GM23248 (cell line): ENCODE data around the gene MFNG. TPM values are rescaled to one million over a fixed set of nuclear protein-coding genes. Genes with fewer than 3 reads are reported as not detected.

Source experiments
- DNase-seq: peaks from one replicate; pipeline ENCODE4 v3.0.0-alpha.2; 2015
- H2AFZ ChIP-seq: fragments of 200-600 bp; sonication (generic); 2 replicates; pipeline ENCODE4 v1.6.1; 2016; ENCODE audit warnings: antibody characterized with exemption
- H3F3A ChIP-seq: fragments of 200-600 bp; sonication (generic); 2 replicates; pipeline ENCODE4 v1.6.1; 2016; ENCODE audit warnings: mild to moderate bottlenecking, antibody characterized with exemption, mixed run types; ENCODE audit not compliant: insufficient read depth
- H3K27ac ChIP-seq: fragments of 200-600 bp; sonication (generic); 2 replicates; pipeline ENCODE4 v1.5.1; 2016; ENCODE audit warnings: mild to moderate bottlenecking
- H3K27me3 ChIP-seq: fragments of 200-600 bp; sonication (generic); replicated peaks from 2 replicates; pipeline ENCODE4 v1.6.1; 2016; ENCODE audit warnings: mild to moderate bottlenecking; ENCODE audit not compliant: insufficient read depth
- H3K36me3 ChIP-seq: fragments of 200-600 bp; sonication (generic); 2 replicates; pipeline ENCODE4 v1.6.1; 2016; ENCODE audit warnings: low read depth, mild to moderate bottlenecking
- H3K4me1 ChIP-seq: fragments of 200-600 bp; sonication (generic); 2 replicates; pipeline ENCODE4 v1.6.1; 2016; ENCODE audit warnings: mild to moderate bottlenecking; ENCODE audit not compliant: insufficient read depth
- H3K4me2 ChIP-seq: fragments of 200-600 bp; sonication (generic); one replicate; pipeline ENCODE4 v1.6.1; 2016; ENCODE audit warnings: mild to moderate bottlenecking; ENCODE audit not compliant: unreplicated experiment
- H3K4me3 ChIP-seq: fragments of 200-600 bp; sonication (generic); 2 replicates; pipeline ENCODE4 v1.5.1; 2016; ENCODE audit warnings: mild to moderate bottlenecking
- H3K79me2 ChIP-seq: fragments of 200-600 bp; sonication (generic); 2 replicates; pipeline ENCODE4 v1.6.1; 2016; ENCODE audit warnings: mild to moderate bottlenecking; ENCODE audit not compliant: insufficient read depth
- H3K9ac ChIP-seq: fragments of 200-600 bp; sonication (generic); 2 replicates; pipeline ENCODE4 v1.6.1; 2016; ENCODE audit warnings: mild to moderate bottlenecking
- H3K9me2 ChIP-seq: fragments of 200-600 bp; sonication (generic); 2 replicates; pipeline ENCODE4 v1.6.1; 2016; ENCODE audit warnings: mixed run types, mild to moderate bottlenecking, moderate library complexity; ENCODE audit not compliant: insufficient read depth
- H3K9me3 ChIP-seq: fragments of 200-600 bp; sonication (generic); one replicate; pipeline ENCODE4 v1.6.1; 2017; ENCODE audit warnings: low read depth
- H4K20me1 ChIP-seq: fragments of 200-600 bp; sonication (generic); 2 replicates; pipeline ENCODE4 v1.6.0; 2016; ENCODE audit not compliant: insufficient read depth
- EZH2 ChIP-seq: fragments of 200-600 bp; sonication (generic); IDR thresholded peaks from 2 replicates; pipeline ENCODE4 v1.6.1; 2018; ENCODE audit warnings: antibody characterized with exemption, mild to moderate bottlenecking; ENCODE audit not compliant: insufficient read depth, poor library complexity, severe bottlenecking
- EZH2phosphoT487 ChIP-seq: fragments of 200-600 bp; sonication (generic); IDR thresholded peaks from 2 replicates; pipeline ENCODE4 v1.6.1; 2018; ENCODE audit warnings: antibody characterized with exemption, moderate library complexity, mild to moderate bottlenecking, low read depth; ENCODE audit not compliant: insufficient read depth
- WGBS, 2 experiments: methylation state at CpG; one replicate each; pipeline ENCODE4 v1.1.6; 2015 to 2017; ENCODE audit warnings: low lambda C conversion rate in 2 of 2, low coverage in 1 of 2; ENCODE audit errors: missing lambda C conversion rate in 2 of 2; 5-methylcytosine and 5-hydroxymethylcytosine counted together
- in situ Hi-C: fragments of 300-500 bp; cut with MboI; formaldehyde crosslinking; loops from 2 replicates; pipeline ENCODE4 v1.15.0; 2020
- polyA plus RNA-seq: library from polyadenylated mRNA; unstranded; fragments of >200 nt; fragmentation: Nextera tagmentation; extraction: Ambion mirVana; gene quantifications from 2 replicates; pipeline ENCODE4 v1.2.1, GENCODE V29; 2016
- total RNA-seq: library from RNA; depleted of rRNA; stranded (reverse); fragments of >200 nt; shearing (Covaris generic); gene quantifications from 2 replicates; pipeline ENCODE4 v1.2.3, GENCODE V29; 2014

The MFNG gene
- total and polyA plus RNA-seq, 2 experiments from 2014 or later = not detected

DNA sequence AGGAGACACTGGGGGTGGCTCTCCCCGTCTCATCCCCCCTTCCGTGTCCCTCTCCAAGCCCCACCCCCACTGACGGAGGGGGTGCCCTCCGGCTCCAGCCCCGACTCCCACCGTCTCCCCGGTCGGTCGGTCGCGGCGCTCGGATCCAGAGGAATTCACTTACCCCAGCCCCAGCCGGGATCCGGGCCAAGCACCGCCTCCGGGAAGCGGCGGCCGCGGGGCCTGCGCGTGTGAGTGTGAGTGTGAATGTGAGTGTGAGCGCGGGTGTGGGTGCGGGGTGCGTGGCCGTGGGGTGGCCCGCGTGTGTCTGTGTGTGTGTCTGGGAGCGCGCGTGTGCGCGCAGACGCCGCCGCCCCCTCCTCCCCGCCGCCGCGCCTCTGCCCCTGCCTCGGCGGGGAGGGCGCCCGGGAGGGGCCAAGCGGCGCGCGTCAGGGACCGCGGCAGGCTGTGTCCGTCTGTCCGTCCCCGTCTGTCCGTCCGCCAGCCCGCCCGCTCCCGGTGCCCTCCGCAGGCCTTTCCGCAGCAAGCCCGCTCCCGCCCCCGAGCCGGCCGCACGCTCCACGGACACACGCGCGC lies 59.0 kb downstream of the MFNG start, which contains the start of gene ELFN2:
Gene ELFN2 (minus strand): TSS at position 345 of the 576 bp plus-strand sequence. CDS start 51,945 bp downstream, outside the sequence.
- DNase-seq = peak; percentile 50
- peak within 1 kb of the TSS; percentile 73 for H3K4me3 ChIP-seq
- H3K36me3 ChIP-seq = no peaks in the 10 kb centered on the region
- H3K9ac ChIP-seq = peak within 1 kb of the TSS; percentile 58
- no peaks in the 10 kb centered on the region for H3K27me3 ChIP-seq
- H3K9me2 ChIP-seq = no peaks in the 10 kb centered on the region
- 0 to 1% methylated on average over 22 to 49 of the region's 72 CpGs for WGBS, 2 experiments
- no peaks in the 10 kb centered on the region for H3K9me3 ChIP-seq
- H3K4me2 ChIP-seq = peak within 1 kb of the TSS; percentile 65
- peaks cover 11% of the 10 kb centered on the region for H3K4me1 ChIP-seq
- H3F3A ChIP-seq = peaks cover 11% of the 10 kb centered on the region
- TF ChIP-seq EZH2 (no peak), EZH2phosphoT487 (no peak)
- H4K20me1 ChIP-seq = no peaks in the 10 kb centered on the region
- in situ Hi-C loops = no loop called here
- H3K27ac ChIP-seq = no peak within 1 kb of the TSS
- H3K79me2 ChIP-seq = no peaks in the 10 kb centered on the region
- peak within 1 kb of the TSS; percentile 80 for H2AFZ ChIP-seq

DNA sequence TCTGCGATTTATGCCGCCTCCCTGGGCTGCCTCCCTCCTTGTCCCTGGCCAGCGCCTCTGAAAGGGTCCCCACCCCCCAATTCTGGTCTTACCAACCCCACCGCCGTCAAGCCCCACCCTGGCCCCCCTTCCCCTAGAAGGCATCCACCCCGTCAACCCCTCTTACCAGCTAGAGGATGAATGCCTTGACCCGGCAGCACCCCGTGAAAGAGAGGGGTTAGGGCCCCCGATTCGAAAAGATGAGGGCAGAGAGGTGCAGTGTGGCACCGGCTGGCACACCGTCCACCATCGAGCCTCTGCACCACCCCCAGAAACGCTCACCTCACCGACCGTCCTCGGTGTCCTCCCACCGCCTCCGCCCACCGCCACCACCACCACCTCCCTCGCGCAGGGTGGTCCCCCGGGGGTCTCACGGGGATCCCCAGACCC lies 59.5 kb downstream of the MFNG start:
- no peaks in the 10 kb centered on the region for H3K9me3 ChIP-seq
- H2AFZ ChIP-seq = peak overlapping the region; percentile 80
- no peak overlapping the region for H3K27ac ChIP-seq
- H3F3A ChIP-seq = peaks cover 7% of the 10 kb centered on the region
- no peaks in the 10 kb centered on the region for H4K20me1 ChIP-seq
- H3K9ac ChIP-seq = peak overlapping the region; percentile 58
- peak overlapping the region; percentile 65 for H3K4me2 ChIP-seq
- no peaks in the 10 kb centered on the region for H3K36me3 ChIP-seq
- WGBS, 2 experiments = 0 to 3% methylated on average over 8 to 20 of the region's 24 CpGs
- TF ChIP-seq EZH2 = no peak
- TF ChIP-seq EZH2phosphoT487 = no peak
- in situ Hi-C loops = no loop called here
- H3K4me3 ChIP-seq = peak overlapping the region; percentile 73
- H3K27me3 ChIP-seq = no peaks in the 10 kb centered on the region
- H3K79me2 ChIP-seq = no peaks in the 10 kb centered on the region
- H3K9me2 ChIP-seq = no peaks in the 10 kb centered on the region
- DNase-seq = no peak
- peaks cover 6% of the 10 kb centered on the region for H3K4me1 ChIP-seq

DNA sequence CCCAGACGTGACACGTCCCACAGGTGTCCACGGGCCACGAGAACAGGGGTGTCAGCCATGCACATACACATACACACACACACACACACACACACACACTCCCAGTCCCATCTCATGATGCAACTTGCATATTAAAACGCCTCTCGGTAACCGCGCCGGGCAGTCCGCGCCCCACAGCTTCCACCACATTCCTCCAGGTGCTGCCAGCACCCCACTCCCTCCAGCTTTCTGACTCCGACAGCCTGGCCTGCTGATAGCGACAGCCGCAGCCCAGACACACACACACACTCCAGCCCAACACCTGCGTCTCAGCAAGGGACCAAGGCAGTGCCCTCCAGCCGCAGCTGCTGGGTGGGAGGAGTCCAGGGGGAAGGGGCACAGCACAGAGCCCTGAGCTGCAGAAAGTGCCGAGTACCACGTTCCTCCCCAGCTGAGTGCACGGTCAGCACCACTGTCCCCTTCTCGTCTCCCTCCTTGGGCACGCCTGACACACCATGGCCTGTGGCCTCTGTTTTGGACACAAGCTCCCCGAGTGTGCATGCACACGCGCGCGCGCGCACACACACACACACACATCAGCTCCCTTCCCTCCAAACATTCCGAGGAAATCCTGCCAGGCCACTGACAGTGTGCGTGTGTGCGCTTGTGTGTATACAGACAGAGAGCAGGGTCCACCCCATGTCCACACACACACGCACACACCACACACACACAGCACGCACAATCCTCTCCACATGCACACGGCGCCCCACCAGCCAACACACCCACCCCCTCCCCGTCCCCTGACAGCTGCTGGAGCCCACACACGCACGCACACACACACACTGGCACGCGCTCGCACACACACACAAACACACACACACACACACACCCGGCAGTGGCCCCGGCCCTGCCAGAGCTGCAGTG lies 60.1 kb downstream of the MFNG start:
- Histone ChIP-seq H3K4me2 (peak overlapping the region; percentile 65), H3K27me3 (no peaks in the 10 kb centered on the region), H4K20me1 (no peaks in the 10 kb centered on the region), H3K4me1 (no peaks in the 10 kb centered on the region), H3K79me2 (no peaks in the 10 kb centered on the region), H3K9me2 (no peaks in the 10 kb centered on the region), H3K27ac (no peak overlapping the region), H3K9me3 (no peaks in the 10 kb centered on the region), H2AFZ (no peak overlapping the region), H3K36me3 (no peaks in the 10 kb centered on the region), H3K9ac (no peak overlapping the region), H3K4me3 (peak overlapping the region; percentile 73), H3F3A (0 out of 2 replicates have a peak, but pooled peaks cover 3% of the 10 kb centered on the region)
- in situ Hi-C loops = no loop called here
- WGBS, 2 experiments = 16 to 18% methylated on average over 34 to 43 of the region's 43 CpGs
- TF ChIP-seq EZH2phosphoT487 (no peak), EZH2 (no peak)
- no peak for DNase-seq

DNA sequence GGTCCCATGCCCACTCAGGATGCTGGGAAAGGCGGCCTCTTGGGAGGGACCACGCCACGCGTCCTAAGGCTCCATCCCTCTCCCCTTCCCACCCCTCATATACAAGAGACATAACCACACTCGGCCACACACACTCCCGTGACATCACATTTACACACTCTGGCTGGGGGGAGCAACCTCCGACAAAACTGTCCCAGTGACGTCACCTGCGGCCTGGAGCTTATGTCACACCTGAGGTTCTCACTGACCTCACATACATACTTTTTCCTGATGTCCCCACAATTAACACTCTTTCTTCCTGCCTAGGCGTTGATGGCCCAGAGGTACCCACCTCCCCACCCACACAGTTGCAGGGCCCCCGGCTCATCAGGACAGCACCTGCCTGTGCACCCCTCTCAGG lies 60.8 kb downstream of the MFNG start:
- in situ Hi-C loops = no loop called here
- Histone ChIP-seq H3K27me3 (no peaks in the 10 kb centered on the region), H3K4me1 (peaks cover 4% of the 10 kb centered on the region; the same call in 1 of the 2 replicates), H2AFZ (no peak overlapping the region), H3K4me3 (no peak overlapping the region), H4K20me1 (no peaks in the 10 kb centered on the region), H3K27ac (no peak overlapping the region), H3K79me2 (no peaks in the 10 kb centered on the region), H3K9me2 (no peaks in the 10 kb centered on the region), H3F3A (0 out of 2 replicates have a peak, but pooled peaks cover 8% of the 10 kb centered on the region), H3K36me3 (no peaks in the 10 kb centered on the region), H3K4me2 (no peak overlapping the region), H3K9me3 (no peaks in the 10 kb centered on the region), H3K9ac (no peak overlapping the region)
- no peak for TF ChIP-seq EZH2phosphoT487
- no peak for TF ChIP-seq EZH2
- WGBS, 2 experiments = 82 to 87% methylated on average over 8 to 11 of the region's 11 CpGs
- DNase-seq = no peak
